ENCODE measurements around the gene FGGY.
"Not testable (repeated sequence)": the region's sequence is repeated elsewhere in the genome, so short reads cannot be mapped to it uniquely, and the experiment has no call there.

FGGY gene

GRCh38 chr1:59298026-59298583, 1.2 kb downstream of the FGGY start:
- H3K4me3 ChIP-seq (ENCODE audit: severe bottlenecking), result no peak overlapping the region
- DNase-seq (ENCODE audit: low spot score) (no peak), ATAC-seq (ENCODE audit: low read depth) (no peak)
- H3K27ac ChIP-seq (ENCODE audit: poor library complexity, severe bottlenecking), result peak overlapping the region; percentile 86
- H3K27me3 ChIP-seq (ENCODE audit: insufficient read depth, poor library complexity, severe bottlenecking), result no peaks in the 10 kb centered on the region
- no peak for TF ChIP-seq CTCF (IDR thresholded peaks at IDR 0.05; ENCODE audit: poor library complexity, severe bottlenecking)
- no peaks in the 10 kb centered on the region for H3K9me3 ChIP-seq (ENCODE audit: severe bottlenecking)
- peaks cover 20% of the 10 kb centered on the region for H3K4me1 ChIP-seq (ENCODE audit: insufficient read depth, poor library complexity, severe bottlenecking)
- H3K36me3 ChIP-seq (ENCODE audit: low read depth), result peaks cover 3% of the 10 kb centered on the region; the same call in 1 of the 2 replicates

- TF ChIP-seq CTCF (IDR thresholded peaks at IDR 0.05; ENCODE audit: poor library complexity, severe bottlenecking), result no peak
- no peak overlapping the region for H3K4me3 ChIP-seq (ENCODE audit: severe bottlenecking)
- ATAC-seq (ENCODE audit: low read depth), result no peak
- peaks cover 3% of the 10 kb centered on the region; the same call in 1 of the 2 replicates for H3K36me3 ChIP-seq (ENCODE audit: low read depth)
- no peak for DNase-seq (ENCODE audit: low spot score)
- H3K4me1 ChIP-seq (ENCODE audit: insufficient read depth, poor library complexity, severe bottlenecking), result peaks cover 20% of the 10 kb centered on the region
- no peaks in the 10 kb centered on the region for H3K9me3 ChIP-seq (ENCODE audit: severe bottlenecking)
- no peaks in the 10 kb centered on the region for H3K27me3 ChIP-seq (ENCODE audit: insufficient read depth, poor library complexity, severe bottlenecking)
- peak overlapping the region; percentile 86 for H3K27ac ChIP-seq (ENCODE audit: poor library complexity, severe bottlenecking)
These were observed 1.9 kb downstream of the FGGY start for GRCh38 chr1:59298710-59299346.

DNA sequence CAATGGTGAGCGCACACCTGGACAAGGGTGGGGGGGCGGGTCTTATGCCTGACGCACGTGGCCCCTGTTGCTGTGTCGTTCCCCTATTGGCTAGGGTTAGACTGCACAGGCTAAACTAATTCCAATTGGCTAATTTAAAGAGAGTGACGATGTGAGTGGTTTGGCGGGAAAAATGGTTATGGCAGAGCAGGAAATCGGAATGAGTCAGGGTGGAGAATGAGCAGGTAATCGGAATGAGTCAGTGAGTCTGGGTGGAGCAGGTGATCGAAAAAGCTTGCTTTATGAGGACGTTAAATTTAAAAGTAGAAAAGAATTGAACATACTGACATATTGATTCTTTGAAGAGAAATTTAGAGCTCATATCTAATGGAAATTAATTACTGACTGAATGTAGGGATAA, 2.8 kb downstream of the FGGY start:
- not testable (repeated sequence) for H3K9me3 ChIP-seq (ENCODE audit: severe bottlenecking); ATAC-seq (ENCODE audit: low read depth); H3K4me3 ChIP-seq (ENCODE audit: severe bottlenecking); H3K27me3 ChIP-seq (ENCODE audit: insufficient read depth, poor library complexity, severe bottlenecking); H3K36me3 ChIP-seq (ENCODE audit: low read depth); DNase-seq (ENCODE audit: low spot score)
- peak overlapping the region; percentile 86 for H3K27ac ChIP-seq (ENCODE audit: poor library complexity, severe bottlenecking)
- peaks cover 20% of the 10 kb centered on the region for H3K4me1 ChIP-seq (ENCODE audit: insufficient read depth, poor library complexity, severe bottlenecking)

DNA sequence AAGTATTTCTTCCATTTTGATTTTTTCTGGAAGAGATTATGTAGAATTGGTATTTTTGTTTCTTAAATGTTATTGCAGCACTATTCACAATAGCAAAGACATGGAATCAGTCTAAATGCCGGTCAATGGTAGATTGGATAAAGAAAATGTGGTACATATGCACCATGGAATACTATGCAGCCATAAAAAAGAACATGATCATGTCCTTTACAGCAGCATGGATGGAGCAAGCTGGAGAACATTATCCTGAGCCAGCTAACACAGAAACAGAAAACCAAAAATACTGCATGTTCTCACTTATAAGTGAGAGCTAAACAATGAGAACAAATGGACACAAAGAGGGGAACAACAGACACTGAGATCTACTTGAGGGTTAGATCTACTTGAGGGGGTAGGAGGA, 5.4 kb downstream of the FGGY start:
- H3K4me3 ChIP-seq (ENCODE audit: severe bottlenecking), result no peak overlapping the region
- no peak for TF ChIP-seq CTCF (IDR thresholded peaks at IDR 0.05; ENCODE audit: poor library complexity, severe bottlenecking)
- H3K9me3 ChIP-seq (ENCODE audit: severe bottlenecking), result no peaks in the 10 kb centered on the region
- DNase-seq (ENCODE audit: low spot score) (no peak), ATAC-seq (ENCODE audit: low read depth) (no peak)
- no peak overlapping the region for H3K27ac ChIP-seq (ENCODE audit: poor library complexity, severe bottlenecking)
- H3K4me1 ChIP-seq (ENCODE audit: insufficient read depth, poor library complexity, severe bottlenecking), result peaks cover 12% of the 10 kb centered on the region
- H3K36me3 ChIP-seq (ENCODE audit: low read depth), result peaks cover 3% of the 10 kb centered on the region; the same call in 1 of the 2 replicates
- H3K27me3 ChIP-seq (ENCODE audit: insufficient read depth, poor library complexity, severe bottlenecking), result no peaks in the 10 kb centered on the region

- TF ChIP-seq CTCF (IDR thresholded peaks at IDR 0.05; ENCODE audit: poor library complexity, severe bottlenecking), result no peak
- no peak for ATAC-seq (ENCODE audit: low read depth)
- no peaks in the 10 kb centered on the region for H3K27me3 ChIP-seq (ENCODE audit: insufficient read depth, poor library complexity, severe bottlenecking)
These were observed 6.0 kb downstream of the FGGY start for GRCh38 chr1:59302871-59303270.

More at GRCh38 chr1:59302871-59303270, 6.0 kb downstream of the FGGY start:
- Histone ChIP-seq H3K4me1 (ENCODE audit: insufficient read depth, poor library complexity, severe bottlenecking) (peaks cover 12% of the 10 kb centered on the region), H3K9me3 (ENCODE audit: severe bottlenecking) (no peaks in the 10 kb centered on the region), H3K27ac (ENCODE audit: poor library complexity, severe bottlenecking) (no peak overlapping the region), H3K36me3 (ENCODE audit: low read depth) (peaks cover 3% of the 10 kb centered on the region; the same call in 1 of the 2 replicates), H3K4me3 (ENCODE audit: severe bottlenecking) (no peak overlapping the region)
- no peak for DNase-seq (ENCODE audit: low spot score)
